A549 (cell line): ENCODE results near the gene NID2. TPM values are rescaled to one million over a fixed set of nuclear protein-coding genes. Genes with fewer than 3 reads are reported as not detected.
A peak's percentile ranks its signal among the peaks of the same experiment; 100 is the strongest.

ENCODE experiments used
- ATAC-seq, 2 experiments: fragments of 200-7000 bp in 1 of 2; fragments of >200 bp in 1 of 2; cut with Nextera tagmentation in 1 of 2; cut with Tn5 transposase in 1 of 2; 3 replicates each; pipeline versions ENCODE4 v1.8.0 to v1.9.1; 2018 to 2020; ENCODE audit warnings: mild to moderate bottlenecking in 1 of 2, moderate library complexity in 1 of 2
- CTCF ChIA-PET: fragments of 300-600 bp; sonication (Branson Sonifier 250); formaldehyde crosslinking; extraction: SDS; loops from one replicate; lab custom pipeline; 2021; ENCODE audit warnings: antibody characterized with exemption, inconsistent platforms; lab: Yijun Ruan, JAX
- POLR2A ChIA-PET: fragments of 350-600 bp; formaldehyde crosslinking; extraction: SDS; loops from one replicate; lab custom pipeline; 2021; ENCODE audit warnings: antibody characterized with exemption, inconsistent platforms; lab: Yijun Ruan, JAX
- DNase-seq, 2 experiments: peaks; one replicate each; pipeline versions ENCODE4 v3.0.0 to v3.0.0-alpha.2; 2011 to 2016; ENCODE audit warnings: low read depth in 1 of 2, low spot score in 1 of 2
- FAIRE-seq: peaks from 2 replicates; lab custom pipeline; 2011; peaks lifted over from hg19 to GRCh38; lab: Jason Lieb, UNC
- H3K27ac ChIP-seq, 2 experiments: fragments of >200 bp; sonication (Bioruptor Twin); formaldehyde crosslinking; 3 replicates each; pipeline ENCODE4 v1.5.1; 2016 to 2017
- H3K4me1 ChIP-seq: fragments of >200 bp; sonication (Bioruptor Twin); formaldehyde crosslinking; 3 replicates; pipeline ENCODE4 v1.6.1; 2016
- H3K4me2 ChIP-seq: fragments of >200 bp; sonication (Bioruptor Twin); formaldehyde crosslinking; 3 replicates; pipeline ENCODE4 v1.6.1; 2016
- H3K4me3 ChIP-seq: fragments of >200 bp; sonication (Bioruptor Twin); formaldehyde crosslinking; 3 replicates; pipeline ENCODE4 v1.5.1; 2016
- H3K9me3 ChIP-seq: fragments of >200 bp; sonication (Bioruptor Twin); formaldehyde crosslinking; 3 replicates; pipeline ENCODE4 v1.6.1; 2016
- ATOH8 ChIP-seq: fragments of 250-450 bp; sonication (Bioruptor Pico); IDR thresholded peaks from 2 replicates; pipeline ENCODE4 v1.5.0; 2020; ENCODE audit warnings: low read depth, mild to moderate bottlenecking, moderate library complexity
- BHLHE40 ChIP-seq: IDR thresholded peaks from 2 replicates; pipeline ENCODE4 v1.6.1; 2012; ENCODE audit warnings: low read depth, low read length, inconsistent platforms
- CBX8 ChIP-seq: fragments of 200-600 bp; sonication (generic); IDR thresholded peaks from 2 replicates; pipeline ENCODE4 v1.6.1; 2016
- CEBPB ChIP-seq, 2 experiments: fragments of >200 bp in 1 of 2; sonication (Bioruptor Twin) in 1 of 2; formaldehyde crosslinking in 1 of 2; IDR thresholded peaks; 2 replicates each; pipeline ENCODE4 v1.6.1; 2012 to 2016
- CHD4 ChIP-seq: fragments of 200-600 bp; sonication (generic); IDR thresholded peaks from 2 replicates; pipeline ENCODE4 v1.6.1; 2016; ENCODE audit warnings: antibody characterized with exemption, mild to moderate bottlenecking, borderline replicate concordance
- E2F6 ChIP-seq: IDR thresholded peaks from 2 replicates; pipeline ENCODE4 v1.6.1; 2012; ENCODE audit warnings: low read depth, borderline replicate concordance
- EP300 ChIP-seq, 2 experiments: fragments of >200 bp; sonication (Bioruptor Twin); formaldehyde crosslinking; IDR thresholded peaks; 2 replicates in 1 of 2; 3 replicates in 1 of 2; pipeline ENCODE4 v1.6.1; 2016 to 2017
- GATA3 ChIP-seq: IDR thresholded peaks from 2 replicates; pipeline ENCODE4 v1.6.1; 2012; ENCODE audit warnings: borderline replicate concordance
- HES2 ChIP-seq: fragments of >200 bp; sonication (Bioruptor Twin); formaldehyde crosslinking; IDR thresholded peaks from 2 replicates; pipeline ENCODE4 v1.6.1; 2016
- HOXA7 ChIP-seq: fragments of 250-450 bp; sonication (Bioruptor Pico); IDR thresholded peaks from 2 replicates; pipeline ENCODE4 v1.5.0; 2020; ENCODE audit warnings: mild to moderate bottlenecking, moderate library complexity
- HOXB13 ChIP-seq: fragments of 250-450 bp; sonication (Bioruptor Pico); IDR thresholded peaks from 2 replicates; pipeline ENCODE4 v1.5.0; 2020; ENCODE audit warnings: low read depth, mild to moderate bottlenecking, moderate library complexity
- HOXB5 ChIP-seq: fragments of 250-450 bp; sonication (Bioruptor Pico); IDR thresholded peaks from 2 replicates; pipeline ENCODE4 v1.5.0; 2020; ENCODE audit warnings: mild to moderate bottlenecking, moderate library complexity
- JUNB ChIP-seq: fragments of >200 bp; sonication (Bioruptor Twin); formaldehyde crosslinking; IDR thresholded peaks from 2 replicates; pipeline ENCODE4 v1.6.1; 2016
- KDM5A ChIP-seq: fragments of 200-600 bp; sonication (generic); IDR thresholded peaks from 2 replicates; pipeline ENCODE4 v1.6.1; 2016; ENCODE audit warnings: antibody characterized with exemption, mild to moderate bottlenecking
- MAFK ChIP-seq: fragments of 450-650 bp; IDR thresholded peaks from 2 replicates; pipeline ENCODE4 v1.6.1; 2014; ENCODE audit not compliant: partially characterized antibody
- MAX ChIP-seq: IDR thresholded peaks from 2 replicates; pipeline ENCODE4 v1.6.1; 2012
- MYC ChIP-seq: IDR thresholded peaks from 2 replicates; pipeline ENCODE4 v1.6.1; 2012; ENCODE audit warnings: mild to moderate bottlenecking, inconsistent platforms, low read length, improper control_type of control experiment, borderline replicate concordance
- NPAS2 ChIP-seq: fragments of 250-450 bp; sonication (Bioruptor Pico); IDR thresholded peaks from 2 replicates; pipeline ENCODE4 v1.8.0; 2022; ENCODE audit warnings: mild to moderate bottlenecking, moderate library complexity, borderline replicate concordance
- PHF8 ChIP-seq: fragments of 200-600 bp; sonication (generic); IDR thresholded peaks from 2 replicates; pipeline ENCODE4 v1.6.1; 2016; ENCODE audit warnings: low read depth, mild to moderate bottlenecking, antibody characterized with exemption, moderate library complexity, borderline replicate concordance
- POLR2A ChIP-seq: IDR thresholded peaks from 2 replicates; pipeline ENCODE4 v1.6.1; 2012; ENCODE audit warnings: mild to moderate bottlenecking, low read length
- RAD21 ChIP-seq, 2 experiments: fragments of >200 bp in 1 of 2; sonication (Bioruptor Twin) in 1 of 2; formaldehyde crosslinking in 1 of 2; IDR thresholded peaks in 1 of 2; conservative IDR thresholded peaks in 1 of 2; 2 replicates in 1 of 2; 3 replicates in 1 of 2; pipeline ENCODE4 v1.6.1; 2012 to 2018; ENCODE audit warnings: inconsistent platforms in 1 of 2
- RCOR1 ChIP-seq: fragments of 150-350 bp; IDR thresholded peaks from 2 replicates; pipeline ENCODE4 v1.6.1; 2014; ENCODE audit warnings: antibody characterized with exemption, low read length, low read depth
- RFX5 ChIP-seq: fragments of 450-650 bp; IDR thresholded peaks from 2 replicates; pipeline ENCODE4 v1.7.1; 2014; ENCODE audit warnings: antibody characterized with exemption, mild to moderate bottlenecking, moderate library complexity
- SREBF2 ChIP-seq: fragments of 450-650 bp; IDR thresholded peaks from 2 replicates; pipeline ENCODE4 v1.6.1; 2014; ENCODE audit warnings: mild to moderate bottlenecking, moderate library complexity
- TP53 ChIP-seq: fragments of 250-450 bp; sonication (Bioruptor Pico); IDR thresholded peaks from 2 replicates; pipeline ENCODE4 v1.5.0; 2021; ENCODE audit warnings: mild to moderate bottlenecking, moderate library complexity
- WGBS: methylation state at CpG from one replicate; pipeline ENCODE4 v1.1.6; 2017; ENCODE audit errors: missing lambda C conversion rate; 5-methylcytosine and 5-hydroxymethylcytosine counted together
- polyA plus RNA-seq, 4 experiments: library from polyadenylated mRNA; depleted of rRNA in 3 of 4; stranded (reverse); fragments of >200 nt; fragmentation: RNase III in 1 of 4; extraction: RNeasy Plus Mini Kit Qiagen cat#74134 plus additional on column Dnase treatment in 1 of 4; gene quantifications; 2 replicates in 3 of 4; 3 replicates in 1 of 4; pipeline ENCODE4 v1.2.3, GENCODE V29; 2011 to 2017
- TF ChIP-seq, protein P1 (sequence below): fragments of 200-600 bp; sonication (generic); IDR thresholded peaks from 2 replicates; pipeline ENCODE4 v1.6.1; 2016; ENCODE audit warnings: antibody characterized with exemption, mild to moderate bottlenecking, moderate library complexity
- TF ChIP-seq, protein P2 (sequence below): fragments of 250-450 bp; sonication (Bioruptor Pico); IDR thresholded peaks from 2 replicates; pipeline ENCODE4 v1.5.0; 2021; ENCODE audit warnings: mild to moderate bottlenecking, moderate library complexity, borderline replicate concordance

Gene NID2
- polyA plus RNA-seq, 2 of the 4 experiments (the other 2 are of a cell fraction), result 7.3 to 20.6 TPM

- Histone ChIP-seq H3K9me3 (no peaks in the 10 kb centered on the region), H3K27ac (no peak overlapping the region), H3K4me3 (no peak overlapping the region), H3K4me2 (no peak overlapping the region), H3K4me1 (no peaks in the 10 kb centered on the region)
- ChIA-PET CTCF (interaction anchor here (0.6 to 1.8 kb wide), 3 partner anchors 9 to 16 kb away, joined by 3 to 5 read pairs (median 4); no protein-coding TSS in a partner anchor), POLR2A (no interaction called here)
- FAIRE-seq (no peak), ATAC-seq (no peak), DNase-seq (no peak)
- WGBS, result 11% methylated on average over 2 of the region's 2 CpGs
- TF ChIP-seq, protein P1, sequence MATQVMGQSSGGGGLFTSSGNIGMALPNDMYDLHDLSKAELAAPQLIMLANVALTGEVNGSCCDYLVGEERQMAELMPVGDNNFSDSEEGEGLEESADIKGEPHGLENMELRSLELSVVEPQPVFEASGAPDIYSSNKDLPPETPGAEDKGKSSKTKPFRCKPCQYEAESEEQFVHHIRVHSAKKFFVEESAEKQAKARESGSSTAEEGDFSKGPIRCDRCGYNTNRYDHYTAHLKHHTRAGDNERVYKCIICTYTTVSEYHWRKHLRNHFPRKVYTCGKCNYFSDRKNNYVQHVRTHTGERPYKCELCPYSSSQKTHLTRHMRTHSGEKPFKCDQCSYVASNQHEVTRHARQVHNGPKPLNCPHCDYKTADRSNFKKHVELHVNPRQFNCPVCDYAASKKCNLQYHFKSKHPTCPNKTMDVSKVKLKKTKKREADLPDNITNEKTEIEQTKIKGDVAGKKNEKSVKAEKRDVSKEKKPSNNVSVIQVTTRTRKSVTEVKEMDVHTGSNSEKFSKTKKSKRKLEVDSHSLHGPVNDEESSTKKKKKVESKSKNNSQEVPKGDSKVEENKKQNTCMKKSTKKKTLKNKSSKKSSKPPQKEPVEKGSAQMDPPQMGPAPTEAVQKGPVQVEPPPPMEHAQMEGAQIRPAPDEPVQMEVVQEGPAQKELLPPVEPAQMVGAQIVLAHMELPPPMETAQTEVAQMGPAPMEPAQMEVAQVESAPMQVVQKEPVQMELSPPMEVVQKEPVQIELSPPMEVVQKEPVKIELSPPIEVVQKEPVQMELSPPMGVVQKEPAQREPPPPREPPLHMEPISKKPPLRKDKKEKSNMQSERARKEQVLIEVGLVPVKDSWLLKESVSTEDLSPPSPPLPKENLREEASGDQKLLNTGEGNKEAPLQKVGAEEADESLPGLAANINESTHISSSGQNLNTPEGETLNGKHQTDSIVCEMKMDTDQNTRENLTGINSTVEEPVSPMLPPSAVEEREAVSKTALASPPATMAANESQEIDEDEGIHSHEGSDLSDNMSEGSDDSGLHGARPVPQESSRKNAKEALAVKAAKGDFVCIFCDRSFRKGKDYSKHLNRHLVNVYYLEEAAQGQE, result no peak
- TF ChIP-seq E2F6 (no peak), TP53 (no peak), RAD21 (conservative IDR thresholded peaks at IDR 0.05 in 1 of 2, IDR thresholded peaks at IDR 0.05 in 1 of 2) (no peak), CHD4 (no peak), HOXB5 (CRISPR knock-in tag) (no peak), BHLHE40 (no peak), SREBF2 (no peak), GATA3 (no peak), ATOH8 (CRISPR knock-in tag) (no peak), CBX8 (no peak), POLR2A (no peak)
- TF ChIP-seq, all 56 proteins: peak for 0
These were observed 13.7 kb downstream of the NID2 start for GRCh38 chr14:52055167-52055566.

GRCh38 chr14:52054678-52055077 is 14.2 kb downstream of the NID2 start:
- no peak for DNase-seq
- H3K4me2 ChIP-seq, result no peak overlapping the region
- CTCF ChIA-PET, result interaction anchor here (1.2 to 1.8 kb wide), 3 partner anchors 11 to 14 kb away, joined by 3 to 5 read pairs (median 4); partner anchors contain the start of gene NID2
- WGBS, result 2% methylated on average over 1 of the region's 1 CpG
- no peak for FAIRE-seq
- no peaks in the 10 kb centered on the region for H3K9me3 ChIP-seq
- POLR2A ChIA-PET, result no interaction called here
- no peak overlapping the region for H3K27ac ChIP-seq
- H3K4me1 ChIP-seq, result no peaks in the 10 kb centered on the region
- TF ChIP-seq KDM5A (no peak), MAFK (peak; percentile 64), EP300 (IDR thresholded peaks at IDR 0.05) (no peak)
- ATAC-seq, result no peak
- no peak overlapping the region for H3K4me3 ChIP-seq

DNA sequence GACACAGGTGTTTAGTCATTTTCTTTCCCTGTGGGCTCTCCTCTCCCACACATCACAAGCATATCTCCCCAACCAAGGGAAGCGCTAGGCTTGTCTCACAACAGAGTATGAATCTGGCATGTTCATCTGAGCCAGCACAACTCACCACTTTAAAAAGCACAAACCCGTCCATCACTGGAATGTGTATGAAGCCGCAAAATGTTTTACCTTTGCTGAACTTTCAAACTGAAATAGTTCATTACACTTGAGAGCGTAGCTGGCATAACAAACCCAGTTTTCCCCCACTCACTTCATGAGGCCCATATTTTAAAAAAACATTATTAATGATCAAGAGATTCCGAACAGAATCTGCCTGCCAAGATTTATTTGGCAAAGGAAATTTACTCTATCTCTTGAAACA is 15.8 kb downstream of the NID2 start:
- DNase-seq (no peak), ATAC-seq (no peak), FAIRE-seq (no peak)
- no peaks in the 10 kb centered on the region for H3K9me3 ChIP-seq
- CTCF ChIA-PET, result interaction anchor here (0.8 to 1.8 kb wide), 3 partner anchors 8 to 19 kb away, joined by 3 to 5 read pairs (median 3); partner anchors contain the start of gene NID2
- no peak overlapping the region for H3K4me3 ChIP-seq
- TF ChIP-seq RFX5, result no peak
- no peak for TF ChIP-seq HOXB13 (CRISPR knock-in tag)
- no peak for TF ChIP-seq MAX
- no peak for TF ChIP-seq MYC
- no peak for TF ChIP-seq JUNB
- TF ChIP-seq PHF8, result no peak
- no peak for TF ChIP-seq CEBPB (IDR thresholded peaks at IDR 0.05)
- TF ChIP-seq NPAS2, result no peak
- TF ChIP-seq CBX8, result no peak
- TF ChIP-seq, protein P2, sequence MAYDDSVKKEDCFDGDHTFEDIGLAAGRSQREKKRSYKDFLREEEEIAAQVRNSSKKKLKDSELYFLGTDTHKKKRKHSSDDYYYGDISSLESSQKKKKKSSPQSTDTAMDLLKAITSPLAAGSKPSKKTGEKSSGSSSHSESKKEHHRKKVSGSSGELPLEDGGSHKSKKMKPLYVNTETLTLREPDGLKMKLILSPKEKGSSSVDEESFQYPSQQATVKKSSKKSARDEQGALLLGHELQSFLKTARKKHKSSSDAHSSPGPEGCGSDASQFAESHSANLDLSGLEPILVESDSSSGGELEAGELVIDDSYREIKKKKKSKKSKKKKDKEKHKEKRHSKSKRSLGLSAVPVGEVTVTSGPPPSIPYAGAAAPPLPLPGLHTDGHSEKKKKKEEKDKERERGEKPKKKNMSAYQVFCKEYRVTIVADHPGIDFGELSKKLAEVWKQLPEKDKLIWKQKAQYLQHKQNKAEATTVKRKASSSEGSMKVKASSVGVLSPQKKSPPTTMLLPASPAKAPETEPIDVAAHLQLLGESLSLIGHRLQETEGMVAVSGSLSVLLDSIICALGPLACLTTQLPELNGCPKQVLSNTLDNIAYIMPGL (CRISPR knock-in tag), result no peak
- TF ChIP-seq RCOR1, result no peak
- no peak for TF ChIP-seq HES2
- TF ChIP-seq HOXA7 (CRISPR knock-in tag), result no peak
- no peak overlapping the region for H3K4me2 ChIP-seq
- POLR2A ChIA-PET, result no interaction called here
- H3K27ac ChIP-seq, result no peak overlapping the region
- H3K4me1 ChIP-seq, result no peaks in the 10 kb centered on the region
- 80% methylated on average over 5 of the region's 5 CpGs for WGBS
